ENCODE data around the gene TP53I3.
A peak's percentile ranks its signal among the peaks of the same experiment; 100 is the strongest.
"Not testable (repeated sequence)": the region's sequence is repeated elsewhere in the genome, so short reads cannot be mapped to it uniquely, and the experiment has no call there.

The TP53I3 gene

GRCh38 chr2:24084386-24085199, at the start of gene TP53I3:
TSS of gene TP53I3 (minus strand) at chr2:24084834. CDS start at chr2:24084326, 508 bp downstream.
- peak; percentile 59 for DNase-seq

- no peak for DNase-seq
These were observed 47.9 kb upstream of the TP53I3 start for GRCh38 chr2:24132543-24132942.

- DNase-seq = no peak
These were observed 41.3 kb upstream of the TP53I3 start for GRCh38 chr2:24125956-24126355.

DNA sequence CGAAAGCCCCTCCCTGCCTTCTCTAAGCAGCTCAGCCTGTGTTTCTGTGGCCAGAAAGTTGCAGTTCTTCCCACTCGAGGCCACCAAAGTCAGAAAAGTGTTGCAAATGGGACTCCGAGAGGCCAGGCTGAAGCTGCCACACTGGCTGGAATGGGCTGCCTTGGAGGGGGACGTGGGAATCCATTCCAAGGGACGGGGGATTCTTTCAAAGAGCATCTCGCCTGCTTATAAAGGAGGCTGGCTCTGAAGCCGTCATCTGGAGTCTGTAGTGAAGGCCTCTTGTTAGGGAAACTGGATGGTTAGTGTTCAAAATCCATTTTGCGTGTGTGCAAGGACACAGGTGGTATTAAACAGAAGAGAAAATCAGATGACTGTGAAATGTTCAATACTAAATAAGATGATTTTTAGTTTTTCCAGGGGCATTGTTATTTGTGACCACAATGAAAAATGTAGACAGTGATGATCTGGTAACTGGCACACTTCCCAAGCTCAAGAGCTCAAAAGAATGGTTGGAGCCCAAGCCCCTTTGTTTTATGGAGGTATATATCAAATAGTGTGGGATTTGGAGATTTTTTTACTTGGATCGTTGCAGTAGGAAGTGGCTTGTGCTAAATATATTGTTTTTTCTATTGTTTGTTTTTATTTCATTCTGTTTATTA, 39.4 kb upstream of the TP53I3 start:
- DNase-seq = no peak

DNA sequence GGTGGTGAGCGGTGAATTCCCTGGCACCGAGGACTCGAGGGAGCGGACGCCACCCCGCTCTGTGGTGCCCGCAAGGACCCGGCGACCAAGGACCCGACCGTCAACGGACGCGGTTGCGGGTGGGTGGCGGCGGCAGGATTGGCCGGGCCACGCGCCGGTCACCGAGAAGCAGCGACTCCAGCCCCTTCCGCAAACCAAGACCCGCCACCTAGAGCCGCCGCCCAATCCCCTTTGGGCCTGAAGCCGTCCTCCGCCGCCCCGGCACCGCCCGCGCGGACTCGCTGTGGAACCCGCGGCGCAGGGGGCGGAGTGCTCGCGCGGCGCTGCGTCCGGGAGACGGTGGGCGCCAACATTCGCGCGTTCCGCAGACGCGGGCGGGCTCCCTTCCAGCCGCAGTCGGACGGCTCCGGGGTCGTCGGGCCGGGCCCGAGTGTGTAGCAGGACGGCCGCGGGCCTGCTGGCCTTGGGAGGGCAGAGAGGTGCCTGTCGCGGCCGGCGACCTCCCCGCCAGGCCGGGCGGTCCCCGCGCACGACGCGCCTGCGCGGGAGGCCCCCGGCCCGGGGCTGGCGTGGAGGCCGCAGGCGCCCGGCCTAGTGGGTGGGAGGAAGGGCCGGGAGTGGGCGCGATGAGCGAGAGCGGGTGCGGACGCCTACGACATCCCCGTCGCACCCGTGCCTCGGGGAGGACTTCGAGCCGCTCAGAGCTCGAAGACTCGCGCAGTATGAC, 38.7 kb upstream of the TP53I3 start, which contains the start of the genes FAM228B and PFN4:
TSS of gene FAM228B (plus strand) at position 275 of the 727 bp plus-strand sequence. CDS start 893 bp downstream, outside the sequence.
TSS of gene PFN4 (minus strand) at position 140 of the 727 bp plus-strand sequence. CDS start 799 bp downstream, outside the sequence.
- DNase-seq = peak; percentile 58

DNA sequence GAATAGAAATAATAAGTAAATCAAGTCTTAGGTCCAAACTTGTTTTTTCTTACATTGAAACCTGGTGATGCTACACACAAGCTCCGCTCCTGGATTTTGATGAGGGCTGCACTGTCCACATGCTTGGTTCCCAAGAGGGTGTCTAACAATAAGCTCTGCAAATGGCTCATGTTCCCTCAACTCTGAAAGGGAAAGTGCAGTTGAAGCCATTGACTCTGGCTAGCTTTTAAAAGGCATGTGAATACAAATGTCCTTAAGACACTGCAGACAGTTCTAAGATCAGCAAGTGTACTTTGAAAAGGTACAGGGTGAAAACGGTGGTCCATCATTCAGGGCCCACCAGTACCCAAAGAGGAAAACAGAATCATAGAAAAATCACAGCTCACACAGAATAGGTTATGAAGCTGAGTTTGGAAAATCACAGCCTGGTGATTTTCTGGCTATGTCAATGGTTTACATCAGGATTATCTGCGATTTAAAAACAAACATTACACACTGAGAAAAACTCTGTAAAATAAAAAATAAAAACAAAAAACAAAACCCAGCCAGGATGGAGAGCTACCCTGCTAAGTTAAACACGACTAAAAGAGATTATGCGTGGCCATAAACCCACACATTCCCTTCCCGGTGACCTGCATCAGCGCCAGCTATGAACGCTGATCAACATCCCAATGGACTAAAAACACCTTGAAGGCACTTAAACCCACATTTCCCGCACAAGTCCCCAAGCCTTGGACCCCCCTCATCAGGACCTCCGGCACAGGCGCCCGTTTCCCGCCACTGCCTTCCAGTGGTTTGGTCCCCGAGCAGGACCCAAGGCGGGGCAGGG, 37.9 kb upstream of the TP53I3 start:
- DNase-seq = no peak

DNA sequence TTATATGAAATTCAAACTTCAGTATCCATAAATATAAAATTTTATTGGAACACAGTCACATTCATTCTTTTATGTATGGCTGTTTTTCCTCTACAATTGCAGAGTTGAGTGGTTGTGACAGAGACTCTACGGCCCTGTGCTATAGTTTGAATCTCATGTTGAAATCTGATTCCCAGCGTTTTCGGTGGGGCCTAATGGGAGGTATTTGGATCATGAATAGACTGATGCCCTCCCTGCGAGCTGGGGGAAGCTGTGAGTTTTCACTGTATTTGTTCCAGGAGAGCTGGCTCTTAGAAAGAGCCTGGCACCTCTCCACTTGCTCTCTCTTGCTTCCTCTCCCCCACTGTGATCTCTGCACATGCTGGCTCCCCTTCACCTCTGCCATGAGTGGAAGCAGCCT, 36.8 kb upstream of the TP53I3 start:
- no peak for DNase-seq

DNA sequence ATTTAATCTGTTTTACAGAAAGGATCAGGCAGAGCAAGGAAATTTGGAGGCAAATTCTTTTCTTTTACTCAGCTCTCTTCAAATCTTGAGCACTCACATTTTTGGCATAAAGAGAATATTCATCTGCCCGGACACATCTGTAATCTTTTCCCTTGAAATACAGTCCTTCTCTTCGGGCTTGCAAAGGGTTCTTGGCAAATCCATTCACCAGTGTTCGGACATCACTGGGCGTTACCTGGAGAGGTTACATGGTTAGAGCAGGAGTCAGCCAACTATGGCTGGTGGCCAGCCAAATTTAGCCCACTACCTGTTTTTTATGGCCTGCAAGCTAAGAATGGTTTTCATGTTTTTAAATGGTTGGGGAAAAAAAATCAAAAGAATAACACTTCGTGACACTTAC, 36.4 kb upstream of the TP53I3 start:
- DNase-seq = no peak

GRCh38 chr2:24117902-24118301, 33.3 kb upstream of the TP53I3 start:
- no peak for DNase-seq

DNA sequence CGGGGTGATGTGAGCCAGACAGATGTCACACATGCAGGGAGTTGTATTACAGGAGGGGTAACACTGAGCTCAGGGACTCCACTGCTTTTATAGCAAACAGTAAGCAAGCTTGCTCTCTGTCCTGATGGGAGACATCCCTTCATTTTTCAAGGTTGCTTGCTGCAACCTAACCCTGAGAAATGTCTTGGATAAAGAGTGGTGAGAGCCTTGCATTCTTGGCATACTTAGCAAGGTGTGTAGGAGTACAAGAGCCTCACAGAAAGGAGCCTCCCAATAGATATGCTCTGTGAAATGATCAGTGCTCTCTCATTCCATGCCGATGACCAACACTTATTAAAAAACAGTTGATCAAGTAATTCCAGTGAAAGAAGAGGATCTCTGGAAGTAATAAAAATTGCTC, 30.4 kb upstream of the TP53I3 start:
- no peak for DNase-seq

DNA sequence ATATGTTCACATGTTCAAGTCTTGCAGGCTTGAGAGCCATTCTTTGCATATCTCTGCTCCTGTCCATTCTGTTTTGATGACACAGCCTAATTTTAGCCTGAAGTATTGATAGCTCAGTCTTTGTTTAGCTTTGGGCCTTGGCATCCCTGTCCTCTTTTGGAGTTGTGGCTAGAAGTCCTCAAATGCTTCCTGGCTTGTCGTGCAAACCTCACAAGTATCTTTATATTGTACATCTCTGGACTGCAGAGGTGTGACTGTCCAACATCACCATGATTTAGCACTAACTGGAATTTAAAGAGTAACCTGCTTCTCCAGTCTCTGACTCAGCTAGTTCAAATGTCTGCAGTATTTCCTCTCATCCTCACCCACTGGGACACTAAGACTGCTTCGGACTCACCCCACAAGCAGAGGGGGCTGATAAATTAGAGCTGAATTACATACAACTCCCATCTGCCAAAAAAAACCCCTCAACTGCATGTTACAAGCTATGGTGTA, 26.8 kb upstream of the TP53I3 start:
- no peak for DNase-seq

- DNase-seq = no peak
These were observed 26.1 kb upstream of the TP53I3 start for GRCh38 chr2:24110660-24111303.

DNA sequence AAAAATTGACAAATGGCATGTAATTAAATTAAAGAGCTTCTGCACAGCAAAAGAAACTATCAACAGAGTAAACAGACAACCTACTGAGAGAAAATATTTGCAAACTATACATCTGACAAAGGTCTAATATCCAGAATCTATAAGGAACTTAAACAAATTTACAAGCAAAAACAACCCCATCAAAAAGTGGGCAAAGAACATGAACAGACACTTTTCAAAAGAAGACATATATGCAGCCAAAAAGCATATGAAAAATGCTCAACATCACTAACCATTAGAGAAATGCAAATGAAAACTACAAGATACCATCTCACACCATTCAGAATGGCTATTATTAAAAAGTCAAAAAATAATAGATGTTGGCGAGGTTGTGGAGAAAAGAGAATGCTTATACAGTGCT, 24.8 kb upstream of the TP53I3 start:
- DNase-seq = not testable (repeated sequence)

DNA sequence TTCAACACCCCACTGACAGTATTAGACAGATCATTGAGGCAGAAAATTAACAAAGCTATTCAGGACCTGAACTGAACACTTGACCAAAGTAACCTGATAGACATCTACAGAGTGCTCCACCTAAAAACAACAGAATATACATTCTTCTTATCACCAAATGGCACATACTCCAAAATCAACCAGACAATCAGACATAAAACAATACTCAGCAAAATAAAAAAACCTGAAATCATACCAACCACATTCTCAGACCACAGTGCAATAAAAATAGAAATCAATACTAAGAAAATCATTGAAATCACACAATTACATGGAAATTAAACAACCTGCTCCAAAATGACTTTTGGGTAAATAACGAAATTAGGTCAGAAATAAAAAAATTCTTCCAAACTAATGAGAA, 22.7 kb upstream of the TP53I3 start:
- no peak for DNase-seq

DNA sequence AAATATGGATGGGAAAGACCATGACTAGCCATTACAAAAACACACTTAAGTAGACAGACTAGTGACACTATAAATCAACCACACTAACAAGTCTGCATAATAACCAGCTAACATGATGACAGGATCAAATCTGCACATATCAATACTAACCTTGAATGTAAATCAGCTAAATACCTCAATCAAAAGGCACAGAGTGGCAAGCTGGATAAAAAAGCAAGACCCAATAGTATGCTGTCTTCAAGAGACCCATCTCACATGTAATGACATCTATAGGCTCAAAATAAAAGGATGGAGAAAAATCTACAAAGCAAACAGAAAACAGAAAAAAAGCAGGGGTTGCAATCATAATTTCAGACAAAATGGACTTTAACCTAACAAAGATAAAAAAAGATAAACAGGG, 22.2 kb upstream of the TP53I3 start:
- no peak for DNase-seq

GRCh38 chr2:24105816-24106215, 21.2 kb upstream of the TP53I3 start:
- DNase-seq = no peak

DNA sequence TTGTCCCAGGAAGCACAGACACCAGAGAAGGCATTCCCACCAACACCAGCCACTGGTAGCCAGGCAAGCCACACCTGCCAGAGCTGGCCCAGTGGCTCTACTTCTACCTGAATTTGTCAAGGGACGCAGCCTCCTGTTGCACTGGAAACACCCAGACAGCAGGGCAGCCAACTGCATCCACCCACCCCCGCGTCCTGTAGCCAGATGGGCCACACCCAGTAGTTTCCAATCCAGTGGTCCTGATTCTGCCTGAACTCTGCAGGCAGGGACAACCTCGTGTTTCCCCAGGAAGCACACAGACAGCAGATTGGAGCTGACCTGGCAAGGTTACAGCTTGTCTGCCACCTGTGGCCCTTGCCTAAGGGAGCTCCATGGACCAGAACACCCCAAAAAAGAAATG, 20.3 kb upstream of the TP53I3 start:
- DNase-seq = no peak

DNA sequence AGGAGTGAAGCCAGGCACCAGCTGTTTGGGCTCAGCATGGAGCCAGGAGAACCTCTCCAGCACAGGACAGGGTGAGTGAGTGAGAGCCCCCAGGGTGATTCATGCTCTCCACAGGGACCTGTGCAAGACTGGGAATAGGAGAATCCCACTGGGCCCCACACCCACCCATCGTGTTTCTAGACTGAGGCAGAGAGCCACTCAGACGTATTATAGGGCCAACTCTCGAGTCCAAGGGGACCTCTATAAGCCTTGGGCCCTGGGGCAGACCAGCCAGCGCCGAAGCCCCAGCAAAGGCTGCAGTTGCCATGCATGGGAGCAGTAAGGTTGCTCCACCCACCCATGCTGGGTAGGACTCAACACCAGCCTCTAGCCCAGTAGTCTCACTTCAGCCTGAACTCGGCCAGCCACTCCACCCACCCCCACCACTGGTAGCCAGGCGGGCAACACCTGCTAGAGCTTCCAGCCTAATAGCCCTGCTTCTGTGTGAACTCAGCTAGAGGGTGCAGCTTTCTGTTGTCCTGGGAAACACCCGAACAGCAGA, 19.5 kb upstream of the TP53I3 start:
- no peak for DNase-seq

DNA sequence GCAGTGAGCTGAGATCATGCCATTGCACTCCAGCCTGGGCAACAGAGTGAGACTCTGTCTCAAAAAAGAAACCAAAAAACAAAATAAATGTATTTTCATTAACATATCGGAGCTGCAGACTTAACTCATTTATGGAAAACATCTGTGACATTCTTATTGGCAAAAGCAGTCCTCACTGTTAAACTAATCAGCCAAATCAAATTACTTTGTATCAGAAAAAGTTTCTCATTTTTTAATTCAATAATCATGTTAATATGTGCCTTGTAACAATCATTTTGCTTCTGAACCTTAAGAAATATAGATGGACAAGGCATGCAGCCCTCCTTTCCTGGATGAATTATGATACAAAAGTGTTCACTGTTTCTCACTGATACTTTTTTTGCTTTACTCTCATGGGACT, 18.0 kb upstream of the TP53I3 start:
- DNase-seq = no peak

- no peak for DNase-seq
These were observed 17.4 kb upstream of the TP53I3 start for GRCh38 chr2:24101992-24102391.

DNA sequence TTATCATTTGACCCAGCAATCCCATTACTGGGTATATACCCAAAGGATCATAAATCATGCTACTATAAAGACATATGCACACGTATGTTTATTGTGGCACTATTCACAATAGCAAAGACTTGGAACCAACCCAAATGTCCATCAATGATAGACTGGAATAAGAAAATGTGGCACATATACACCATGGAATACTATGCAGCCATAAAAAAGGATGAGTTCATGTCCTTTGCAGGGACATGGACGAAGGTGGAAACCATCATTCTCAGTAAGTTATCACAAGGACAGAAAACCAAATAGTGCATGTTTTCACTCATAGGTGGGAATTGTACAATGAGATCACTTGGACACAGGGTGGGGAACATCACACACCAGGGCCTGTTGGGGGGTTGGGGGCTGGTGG, 16.1 kb upstream of the TP53I3 start:
- DNase-seq = not testable (repeated sequence)
